GM18951 (cell line): ENCODE data around the gene NOL8.

Experiments used
- POLR2A ChIP-seq: IDR thresholded peaks from 4 replicates; pipeline ENCODE4 v1.6.1; 2011; ENCODE audit warnings: mild to moderate bottlenecking; ENCODE audit not compliant: insufficient read length, insufficient read depth; ENCODE audit errors: extremely low read depth
- in situ Hi-C: fragments of 300-500 bp; cut with MboI; formaldehyde crosslinking; loops from one replicate; pipeline ENCODE4 v1.12.0; 2022; ENCODE audit warnings: low sequenced_read_pairs, mixed read lengths, inconsistent platforms; ENCODE audit not compliant: unreplicated experiment

The NOL8 gene

GRCh38 chr9:92325269-92325990 lies at the start of gene NOL8, which contains the start of gene CENPP:
Gene NOL8, minus strand, starts transcription at chr9:92325350. Its CDS starts 1,189 bp downstream, at chr9:92324161.
Gene CENPP, plus strand, starts transcription at chr9:92325953.
- in situ Hi-C loops: no loop called here
- peak; percentile 80 for TF ChIP-seq POLR2A

DNA sequence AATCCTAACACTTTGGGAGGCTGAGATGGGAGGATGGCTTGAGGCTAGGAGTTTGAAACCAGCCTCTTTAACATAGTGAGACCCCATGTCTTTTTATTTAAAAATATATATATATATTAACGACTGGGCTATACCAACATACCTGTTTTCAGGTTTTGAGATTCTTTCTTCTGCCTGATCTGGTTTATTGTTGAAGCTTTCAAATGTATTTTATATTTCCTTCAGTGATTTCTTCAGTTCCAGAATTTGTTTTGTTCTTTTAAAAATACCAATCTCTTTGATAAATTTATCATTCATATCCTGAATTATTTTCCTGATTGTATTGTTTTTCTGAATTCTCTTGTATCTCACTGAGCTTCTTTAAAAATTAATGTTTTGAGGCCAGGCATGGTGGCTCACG lies 48.0 kb upstream of the NOL8 start:
- TF ChIP-seq POLR2A: no peak

DNA sequence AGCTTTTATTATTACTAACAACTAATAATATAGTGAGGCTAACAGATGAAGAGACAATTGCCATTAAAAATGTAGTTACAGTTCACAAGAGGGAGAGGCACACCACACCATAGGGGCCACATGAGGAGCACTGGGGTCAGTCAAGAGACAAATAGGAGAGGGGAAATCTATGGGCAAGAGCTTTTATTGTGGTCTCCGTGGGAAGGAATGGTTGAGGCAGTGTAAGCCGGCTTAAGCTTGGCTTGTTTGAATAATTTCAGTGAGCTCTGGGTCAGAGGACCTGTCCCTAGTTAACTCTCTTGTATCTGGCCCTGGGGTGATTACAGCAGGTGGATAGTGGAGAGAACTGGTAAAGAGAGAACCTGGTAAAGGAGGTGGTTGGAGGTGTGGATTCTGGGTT lies 43.9 kb upstream of the NOL8 start:
- in situ Hi-C loops: no loop called here
- TF ChIP-seq POLR2A: no peak

More for the DNA sequence above, 48.0 kb upstream of the NOL8 start:
- in situ Hi-C loops: no loop called here

DNA sequence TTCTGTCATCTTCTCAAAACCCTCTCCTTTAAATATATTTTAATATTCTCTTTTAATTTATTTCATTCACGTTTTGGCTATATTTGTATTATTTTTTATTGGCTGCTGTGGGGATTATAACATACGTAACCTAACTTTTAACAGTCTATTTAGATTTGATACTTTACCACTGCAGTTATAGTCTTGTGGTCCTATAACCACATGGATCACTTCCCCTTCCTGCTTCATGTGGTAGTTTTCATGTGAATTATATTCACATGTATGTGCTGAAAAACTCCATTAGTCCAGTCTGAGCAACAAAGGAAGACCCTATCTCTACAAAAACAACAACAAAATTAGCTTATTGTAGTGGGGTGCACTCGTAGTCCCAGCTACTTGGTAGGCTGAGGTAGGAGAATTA lies 34.9 kb upstream of the NOL8 start:
- in situ Hi-C loops: no loop called here
- no peak for TF ChIP-seq POLR2A

GRCh38 chr9:92359394-92359995 lies 34.3 kb upstream of the NOL8 start:
- TF ChIP-seq POLR2A: no peak
- in situ Hi-C loops: no loop called here

GRCh38 chr9:92353051-92353450 lies 27.9 kb upstream of the NOL8 start:
- in situ Hi-C loops: no loop called here
- no peak for TF ChIP-seq POLR2A

GRCh38 chr9:92350740-92351133 lies 25.6 kb upstream of the NOL8 start:
- TF ChIP-seq POLR2A: no peak
- in situ Hi-C loops: no loop called here

GRCh38 chr9:92349771-92350739 lies 24.9 kb upstream of the NOL8 start:
- in situ Hi-C loops: no loop called here
- TF ChIP-seq POLR2A: no peak

DNA sequence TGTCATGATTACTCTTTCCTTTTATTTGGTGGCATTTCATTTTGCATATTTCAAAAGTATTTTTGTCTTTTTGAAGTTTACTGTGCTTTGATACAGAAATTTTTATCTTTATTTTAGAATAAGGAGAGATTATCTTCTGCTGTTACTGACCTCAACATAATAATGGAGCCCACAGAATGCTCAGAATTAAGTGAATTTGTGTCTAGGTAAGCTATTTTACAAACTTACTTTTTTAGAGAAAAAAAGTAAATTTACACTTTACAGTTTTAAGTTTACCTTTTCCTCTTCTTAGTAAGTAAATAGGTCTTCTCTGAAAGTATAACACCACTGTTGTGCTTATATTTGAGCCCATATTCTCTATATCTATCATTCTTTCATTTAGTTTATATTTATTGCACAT lies 20.4 kb upstream of the NOL8 start:
- TF ChIP-seq POLR2A: no peak
- in situ Hi-C loops: no loop called here

GRCh38 chr9:92342825-92343488 lies 17.8 kb upstream of the NOL8 start:
- in situ Hi-C loops: no loop called here
- no peak for TF ChIP-seq POLR2A

DNA sequence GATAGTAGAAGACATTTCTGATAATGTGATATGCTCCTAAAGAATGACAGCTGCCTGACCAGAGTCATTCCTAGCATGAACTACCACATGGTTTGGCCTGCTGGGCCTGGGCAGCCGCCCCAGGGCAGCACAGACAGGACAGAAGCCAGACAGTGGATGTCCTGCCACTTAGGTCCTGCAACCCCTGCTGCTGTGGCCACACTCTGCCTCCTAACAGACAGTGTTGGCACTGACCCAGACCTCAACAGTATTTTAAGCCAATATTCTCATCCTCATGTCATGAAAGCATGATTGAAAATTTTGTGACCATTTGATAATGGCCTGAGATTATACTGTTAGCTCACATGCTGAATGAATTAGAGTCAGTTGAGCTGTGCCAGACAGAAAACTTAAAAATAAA lies 16.4 kb upstream of the NOL8 start:
- no peak for TF ChIP-seq POLR2A
- in situ Hi-C loops: no loop called here

DNA sequence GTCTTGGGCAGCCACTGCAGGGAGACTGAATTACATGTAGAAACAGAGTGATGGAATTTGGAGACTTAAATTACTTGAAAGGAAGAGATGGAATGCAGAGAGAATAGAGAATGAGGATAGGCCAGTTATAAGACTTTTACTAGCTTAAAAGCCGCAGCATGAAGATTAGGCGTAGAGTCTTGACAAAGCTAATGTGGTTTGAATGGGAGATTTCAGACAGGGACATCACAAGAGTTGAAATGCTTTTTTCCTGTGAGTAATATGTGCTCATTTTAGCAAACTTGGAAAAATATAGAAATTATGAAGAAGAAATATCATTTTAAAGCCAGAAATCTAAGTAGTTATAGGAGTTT lies 8.1 kb upstream of the NOL8 start:
- no peak for TF ChIP-seq POLR2A
- in situ Hi-C loops: no loop called here

DNA sequence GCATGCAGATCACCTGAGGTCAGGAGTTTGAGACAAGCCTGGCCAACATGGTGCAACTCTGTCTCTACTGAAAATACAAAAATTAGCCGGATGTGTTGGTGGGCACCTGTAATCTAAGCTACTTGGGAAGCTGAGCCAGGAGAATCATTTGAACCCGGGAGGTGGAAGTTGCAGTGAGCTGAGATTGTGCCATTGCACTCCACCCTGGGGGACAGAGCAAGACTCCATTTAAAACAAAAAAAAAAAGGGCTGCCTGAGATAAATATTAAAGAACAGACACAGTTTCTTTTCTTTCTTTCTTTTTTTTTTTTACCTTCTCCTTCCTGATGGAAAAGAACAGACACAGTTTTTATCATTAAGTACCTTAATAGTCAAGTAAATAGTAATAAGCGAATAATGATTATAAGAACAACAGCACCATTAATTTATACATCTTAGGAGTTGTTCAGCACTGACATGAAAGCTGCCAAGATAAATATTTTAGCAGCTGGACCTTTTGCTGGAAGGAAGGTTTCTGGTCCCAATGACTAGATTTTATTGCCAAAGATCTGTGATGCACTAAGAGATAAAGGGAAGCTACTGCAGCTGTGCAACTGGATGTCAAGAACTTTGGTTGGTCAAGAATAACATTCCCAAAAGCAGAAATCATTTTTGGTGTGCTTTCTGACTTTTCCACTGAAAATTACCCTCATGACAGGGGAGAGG lies 7.6 kb upstream of the NOL8 start:
- TF ChIP-seq POLR2A: no peak
- in situ Hi-C loops: no loop called here

- TF ChIP-seq POLR2A: no peak
These were observed 3.1 kb upstream of the NOL8 start for GRCh38 chr9:92328225-92328624.

More at GRCh38 chr9:92328225-92328624, 3.1 kb upstream of the NOL8 start:
- in situ Hi-C loops: no loop called here
